ENCODE measurements around the gene SQSTM1. TPM values are rescaled to one million over a fixed set of nuclear protein-coding genes. Genes with fewer than 3 reads are reported as not detected.

The SQSTM1 gene
- total RNA-seq, 2 donors from 2014 or later: 249 to 606 TPM

- intact Hi-C loops (cut with DNase I): loop anchor here (10.0 kb wide), 1 partner anchor 98 kb away; the partner anchor contains the start of gene TBC1D9B
- H3K4me3 ChIP-seq: peak within 1 kb of the TSS; percentile 72 to 85
- 1% methylated on average over 59 of the region's 108 CpGs; no CpG with 5 or more reads in 1 of the 2 donors for WGBS, 2 donors
Observed at GRCh38 chr5:179806250-179807048, 14.3 kb upstream of the SQSTM1 start, which contains the start of gene MGAT4B. TSS of gene MGAT4B (minus strand) at chr5:179806866. CDS start at chr5:179806583, 283 bp downstream.

GRCh38 chr5:179812135-179812825 lies 8.4 kb upstream of the SQSTM1 start:
- Histone ChIP-seq H3K27ac (no peak overlapping the region), H3K4me3 (no peak overlapping the region), H3K9me3 (no peaks in the 10 kb centered on the region), H3K4me1 (peaks cover 14% of the 10 kb centered on the region), H3K36me3 (replicated peaks in 1 of 2; ENCODE audit: insufficient read depth in 1 of 2, low read depth in 2 of 2) (no peaks in the 10 kb centered on the region), H3K27me3 (no peaks in the 10 kb centered on the region)
- ATAC-seq: no peak
- TF ChIP-seq POLR2A (IDR thresholded peaks at IDR 0.05) (no peak), CTCF (IDR thresholded peaks at IDR 0.05) (no peak)
- intact Hi-C loops (cut with DNase I): no loop called here
- WGBS, 2 donors: 92 to 94% methylated on average over 20 to 27 of the region's 27 CpGs
- DNase-seq: no peak

More at GRCh38 chr5:179806250-179807048, 14.3 kb upstream of the SQSTM1 start, which contains the start of gene MGAT4B:
- Histone ChIP-seq H3K36me3 (replicated peaks in 1 of 2; ENCODE audit: insufficient read depth in 1 of 2, low read depth in 2 of 2) (no peaks in the 10 kb centered on the region), H3K9me3 (no peaks in the 10 kb centered on the region), H3K4me1 (peaks cover 52% of the 10 kb centered on the region), H3K27ac (peak within 1 kb of the TSS; percentile 85 to 95 (median 91)), H3K27me3 (no peaks in the 10 kb centered on the region)
- peak in 2 of 3 donors; percentile 25 to 41 for TF ChIP-seq POLR2A (IDR thresholded peaks at IDR 0.05)
- peak in 1 of 7 experiments; percentile 41 for TF ChIP-seq CTCF (IDR thresholded peaks at IDR 0.05)
- ATAC-seq: peak; percentile 87
- peak; percentile 81 to 85 (median 82) for DNase-seq

- peaks cover 14% of the 10 kb centered on the region for H3K4me1 ChIP-seq
- no peaks in the 10 kb centered on the region for H3K27me3 ChIP-seq
- H3K36me3 ChIP-seq (replicated peaks in 1 of 2; ENCODE audit: insufficient read depth in 1 of 2, low read depth in 2 of 2): no peaks in the 10 kb centered on the region
- TF ChIP-seq CTCF (IDR thresholded peaks at IDR 0.05) (no peak), POLR2A (IDR thresholded peaks at IDR 0.05) (no peak)
- WGBS, 2 donors: 87 to 88% methylated on average over 5 of the region's 5 CpGs
- ATAC-seq (no peak), DNase-seq (no peak)
- no peak overlapping the region for H3K4me3 ChIP-seq
- H3K27ac ChIP-seq: no peak overlapping the region
- H3K9me3 ChIP-seq: no peaks in the 10 kb centered on the region
- intact Hi-C loops (cut with DNase I): no loop called here
Observed at GRCh38 chr5:179812997-179813607, 7.6 kb upstream of the SQSTM1 start.

- 77 to 87% methylated on average over 3 of the region's 3 CpGs for WGBS, 2 donors
- no peaks in the 10 kb centered on the region for H3K27me3 ChIP-seq
- ATAC-seq: no peak
- TF ChIP-seq CTCF (IDR thresholded peaks at IDR 0.05) (no peak), POLR2A (IDR thresholded peaks at IDR 0.05) (no peak)
- peaks cover 20% of the 10 kb centered on the region for H3K4me1 ChIP-seq
- intact Hi-C loops (cut with DNase I): no loop called here
- no peak overlapping the region for H3K4me3 ChIP-seq
- H3K36me3 ChIP-seq (replicated peaks in 1 of 2; ENCODE audit: insufficient read depth in 1 of 2, low read depth in 2 of 2): no peaks in the 10 kb centered on the region
- no peaks in the 10 kb centered on the region for H3K9me3 ChIP-seq
- H3K27ac ChIP-seq: no peak overlapping the region
- no peak for DNase-seq
Observed at GRCh38 chr5:179814090-179814489, 6.6 kb upstream of the SQSTM1 start.

Measured in body of pancreas (tissue), 4 donors.